ENCODE measurements around the gene GIPC2.

DNA sequence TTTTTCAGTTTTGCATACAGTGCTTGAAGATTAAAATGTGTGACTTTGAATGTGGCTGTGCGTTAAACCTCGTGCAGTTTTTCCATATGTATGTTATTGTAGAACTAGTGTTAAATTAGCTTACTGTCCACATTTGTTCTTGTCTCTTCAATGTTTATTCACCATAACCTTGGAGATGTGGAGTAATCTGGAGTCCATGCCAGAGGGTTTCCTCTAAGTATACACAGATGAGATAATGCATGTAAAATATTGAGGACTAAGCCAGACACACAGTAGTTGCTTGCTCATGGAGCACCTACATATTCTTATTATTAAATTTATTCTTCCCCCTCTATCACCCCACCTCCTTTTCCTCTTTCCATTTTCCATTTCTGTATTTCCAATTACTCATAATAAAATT, 7.7 kb upstream of the GIPC2 start:
- TF ChIP-seq CTCF (IDR thresholded peaks at IDR 0.05) (no peak), NR3C1 (IDR thresholded peaks at IDR 0.05) (no peak), JUNB (IDR thresholded peaks at IDR 0.05) (no peak), REST (IDR thresholded peaks at IDR 0.05) (no peak), EP300 (IDR thresholded peaks at IDR 0.05) (no peak), CHD4 (IDR thresholded peaks at IDR 0.05; ENCODE audit: borderline replicate concordance) (no peak)
